Stimulated activated CD8-positive, alpha-beta memory T cell treated with anti-CD3 and anti-CD28 coated beads, Interleukin-12 subunit alpha, Interleukin-12 subunit beta, amount 100 ng/mL, for 24 hours (primary cell): ENCODE results near the gene FBXO46.
"Not testable (repeated sequence)": the region's sequence is repeated elsewhere in the genome, so short reads cannot be mapped to it uniquely, and the experiment has no call there.

ENCODE experiments used
- DNase-seq: peaks from one replicate; pipeline ENCODE4 v3.0.0-alpha.2; 2020; ENCODE audit errors: extremely low read depth

Gene FBXO46

DNA sequence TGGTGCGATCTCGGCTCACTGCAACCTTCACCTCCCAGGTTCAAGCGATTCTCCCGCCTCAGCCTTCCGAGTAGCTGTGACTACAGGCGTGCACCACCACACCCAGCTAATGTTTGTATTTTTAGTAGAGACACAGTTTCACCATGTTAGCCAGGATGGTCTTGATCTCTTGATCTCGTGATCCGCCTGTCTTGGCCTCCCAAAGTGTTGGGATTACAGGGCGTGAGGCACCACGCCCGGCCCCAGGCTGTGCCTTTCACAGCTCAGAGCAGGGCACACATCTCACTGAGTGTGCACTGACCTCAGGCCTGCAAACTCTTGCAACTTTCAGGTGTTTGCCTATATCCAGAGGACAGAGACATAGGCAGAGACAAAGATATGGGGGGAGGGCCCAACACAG is 45.7 kb downstream of the FBXO46 start:
- not testable (repeated sequence) for DNase-seq

DNA sequence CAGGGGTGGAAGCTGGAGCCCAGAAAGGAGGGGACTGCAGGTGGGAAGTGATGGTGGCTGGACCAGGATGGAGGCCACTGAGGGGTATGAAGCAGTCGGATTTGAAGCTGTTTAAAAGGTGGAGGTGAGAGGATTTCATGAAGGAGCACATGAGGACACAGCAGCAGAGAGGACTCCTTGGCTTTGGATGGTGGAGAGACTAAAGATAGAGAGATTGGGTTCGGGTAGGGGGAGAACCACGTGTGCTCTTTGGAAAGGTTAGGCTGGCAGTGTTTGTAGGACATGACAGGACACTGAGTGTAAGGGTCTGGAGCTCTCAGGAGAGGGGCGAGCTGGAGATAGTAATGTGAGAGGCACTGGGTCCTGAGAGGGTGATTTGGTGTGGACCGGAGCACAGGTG is 47.8 kb downstream of the FBXO46 start:
- DNase-seq, result no peak

DNA sequence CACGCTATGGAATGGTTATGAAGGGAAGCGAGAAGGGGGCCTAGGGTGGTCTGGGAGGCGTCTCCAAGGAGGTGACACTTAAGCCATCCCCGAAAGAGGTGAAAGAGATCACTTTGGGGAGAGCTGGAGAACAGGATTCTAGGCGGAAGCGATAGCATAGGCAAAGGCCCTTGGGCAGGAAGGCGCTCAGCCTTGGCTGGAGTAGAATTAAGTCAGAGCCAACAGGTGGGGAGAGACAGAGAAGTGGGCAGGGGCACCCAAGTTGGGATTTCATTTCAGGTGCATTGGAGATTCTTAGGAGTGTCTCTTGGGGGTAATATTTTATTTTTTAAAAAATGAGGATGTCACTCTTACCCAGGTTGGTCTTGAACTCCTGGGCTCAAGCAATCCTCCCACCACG is 48.6 kb downstream of the FBXO46 start:
- no peak for DNase-seq

DNA sequence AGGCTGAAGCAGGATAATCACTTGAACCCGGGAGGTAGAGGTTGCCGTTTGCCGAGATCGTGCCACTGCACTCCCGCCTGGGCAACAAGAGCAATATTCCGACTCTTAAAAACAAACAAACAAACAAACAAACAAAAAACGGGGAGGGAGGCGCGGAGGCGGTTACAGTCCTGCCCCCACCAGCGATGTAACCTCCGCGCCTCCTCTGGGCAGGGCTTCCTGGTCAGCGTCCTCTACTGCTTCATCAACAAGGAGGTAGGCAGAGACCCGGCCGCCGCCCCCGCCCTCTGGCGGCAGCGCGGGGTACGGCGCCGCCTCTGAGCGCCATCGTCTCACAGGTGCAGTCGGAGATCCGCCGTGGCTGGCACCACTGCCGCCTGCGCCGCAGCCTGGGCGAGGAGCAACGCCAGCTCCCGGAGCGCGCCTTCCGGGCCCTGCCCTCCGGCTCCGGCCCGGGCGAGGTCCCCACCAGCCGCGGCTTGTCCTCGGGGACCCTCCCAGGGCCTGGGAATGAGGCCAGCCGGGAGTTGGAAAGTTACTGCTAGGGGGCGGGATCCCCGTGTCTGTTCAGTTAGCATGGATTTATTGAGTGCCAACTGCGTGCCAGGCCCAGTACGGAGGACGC is 49.2 kb downstream of the FBXO46 start:
- DNase-seq, result no peak

DNA sequence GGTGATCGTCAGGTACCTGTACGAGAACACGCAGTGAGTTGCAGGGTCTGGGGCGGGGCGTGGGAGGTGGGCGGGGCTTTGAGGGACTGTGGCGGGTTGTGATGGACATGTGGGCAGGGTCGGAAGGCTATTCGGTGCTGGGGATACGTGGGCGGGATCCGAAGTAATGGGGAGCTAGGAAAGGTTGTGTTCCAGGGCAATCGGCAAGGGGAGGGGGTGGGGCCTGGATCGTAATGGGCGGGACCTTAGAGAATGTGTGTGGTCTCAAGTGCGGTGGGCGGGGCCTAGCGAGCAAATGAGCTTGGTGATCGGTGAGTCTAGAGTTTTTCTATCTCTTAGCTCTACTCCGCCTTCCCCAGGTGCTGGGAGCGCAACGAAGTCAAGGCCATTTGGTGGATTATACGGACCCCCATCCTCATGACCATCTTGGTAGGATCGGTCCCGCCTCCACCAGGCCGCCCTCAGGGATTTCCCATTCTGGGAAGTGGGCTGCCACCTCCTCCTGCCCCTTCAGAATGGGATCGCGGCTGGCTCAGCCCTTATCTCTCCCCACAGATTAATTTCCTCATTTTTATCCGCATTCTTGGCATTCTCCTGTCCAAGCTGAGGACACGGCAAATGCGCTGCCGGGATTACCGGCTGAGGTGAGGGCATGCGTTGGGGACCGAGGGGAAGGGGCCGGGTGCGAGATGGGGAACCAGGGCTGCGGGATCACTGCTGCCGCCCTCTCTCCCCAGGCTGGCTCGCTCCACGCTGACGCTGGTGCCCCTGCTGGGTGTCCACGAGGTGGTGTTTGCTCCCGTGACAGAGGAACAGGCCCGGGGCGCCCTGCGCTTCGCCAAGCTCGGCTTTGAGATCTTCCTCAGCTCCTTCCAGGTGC is 53.1 kb downstream of the FBXO46 start:
- DNase-seq, result no peak

DNA sequence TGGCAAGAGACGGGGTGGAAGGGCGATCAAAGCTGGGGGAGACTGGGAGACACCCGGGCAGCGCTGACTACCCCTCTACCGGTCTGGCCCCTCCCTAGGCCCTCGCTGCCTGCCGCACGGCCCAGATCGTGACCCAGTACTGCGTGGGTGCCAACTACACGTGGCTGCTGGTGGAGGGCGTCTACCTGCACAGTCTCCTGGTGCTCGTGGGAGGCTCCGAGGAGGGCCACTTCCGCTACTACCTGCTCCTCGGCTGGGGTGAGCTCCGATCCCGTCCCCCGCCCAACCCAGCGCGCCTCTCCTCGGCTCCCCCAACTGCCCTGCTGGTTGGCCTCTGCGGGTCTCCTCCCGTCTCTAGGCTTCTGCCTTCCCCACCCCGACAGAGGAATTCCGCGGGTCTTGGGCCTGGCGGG is 53.8 kb downstream of the FBXO46 start:
- no peak for DNase-seq

DNA sequence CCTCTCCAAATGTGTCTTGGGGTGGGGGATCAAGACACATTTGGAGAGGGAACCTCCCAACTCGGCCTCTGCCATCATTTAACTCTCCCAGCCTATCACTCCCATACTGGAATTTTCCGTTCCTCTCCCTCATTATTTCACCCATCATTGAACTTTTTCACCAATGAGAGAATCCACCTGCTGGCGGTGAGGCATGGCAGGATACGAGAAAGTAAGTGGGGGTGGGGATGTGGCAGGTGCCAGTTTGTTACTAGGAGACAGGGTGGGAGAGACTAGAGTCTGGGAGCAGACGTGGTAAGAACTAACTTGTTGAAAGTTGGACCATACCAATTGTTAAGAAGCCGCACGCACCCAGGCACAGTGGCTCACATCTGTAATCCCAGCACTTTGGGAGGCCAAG is 55.8 kb downstream of the FBXO46 start:
- DNase-seq, result no peak

DNA sequence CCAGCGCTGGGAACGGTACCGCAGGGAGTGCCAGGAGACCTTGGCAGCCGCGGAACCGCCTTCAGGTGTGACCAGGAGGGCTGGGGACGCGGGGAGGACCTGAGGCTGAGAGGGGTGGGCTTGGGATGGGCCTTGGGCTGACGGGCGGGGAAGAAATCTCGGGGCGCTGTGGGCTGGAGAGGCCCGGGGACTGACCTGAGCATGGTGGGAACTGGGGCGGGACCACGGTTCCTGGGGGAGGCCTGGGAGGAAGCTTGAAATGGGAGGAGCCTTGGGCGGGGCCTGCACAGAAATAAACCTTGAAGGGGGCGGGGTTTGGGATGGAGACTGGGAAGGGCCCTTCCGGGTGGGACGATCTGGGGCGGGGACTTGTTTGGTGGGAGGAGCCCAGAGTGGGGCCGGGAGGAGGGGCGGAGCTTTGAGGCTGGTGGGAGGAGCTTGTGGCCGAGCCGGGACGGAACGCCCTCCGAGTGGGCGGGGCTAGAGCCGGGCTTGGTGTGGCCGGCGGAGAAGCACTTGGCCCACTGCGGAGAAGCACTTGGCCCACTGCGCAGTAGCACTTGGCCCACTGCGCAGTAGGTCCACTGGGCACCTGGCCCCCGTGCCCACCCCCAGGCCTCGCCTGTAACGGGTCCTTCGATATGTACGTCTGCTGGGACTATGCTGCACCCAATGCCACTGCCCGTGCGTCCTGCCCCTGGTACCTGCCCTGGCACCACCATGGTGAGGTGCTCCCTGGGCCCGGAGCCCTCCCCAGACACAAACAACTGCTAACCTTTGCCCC is 59.8 kb downstream of the FBXO46 start:
- no peak for DNase-seq

DNA sequence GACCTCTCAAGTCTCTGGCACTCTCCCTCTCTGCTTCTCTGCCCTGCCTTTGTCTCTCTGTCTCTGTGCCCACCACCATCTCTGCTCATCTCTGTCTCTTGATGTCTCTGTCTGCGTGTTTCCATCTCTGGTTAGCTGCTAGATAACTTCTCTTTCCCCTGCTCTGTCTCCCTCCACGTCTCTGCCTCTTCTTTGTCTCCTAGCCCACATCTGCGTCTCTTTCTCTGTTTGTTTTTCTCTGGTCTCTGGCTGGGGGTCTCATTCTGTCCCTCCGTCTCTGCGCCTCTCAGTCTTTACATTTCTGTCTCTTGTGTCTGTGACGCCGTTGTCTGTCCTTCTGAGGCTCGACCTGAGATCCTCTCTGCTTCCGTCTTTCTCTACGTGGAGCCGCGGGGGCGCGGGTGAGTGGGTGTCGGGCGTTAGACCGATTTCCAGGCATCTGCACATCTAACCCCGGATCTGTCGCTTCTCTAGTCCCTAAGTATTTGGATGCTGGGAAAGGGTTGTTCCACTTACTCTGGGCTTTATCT is 62.3 kb downstream of the FBXO46 start:
- no peak for DNase-seq

DNA sequence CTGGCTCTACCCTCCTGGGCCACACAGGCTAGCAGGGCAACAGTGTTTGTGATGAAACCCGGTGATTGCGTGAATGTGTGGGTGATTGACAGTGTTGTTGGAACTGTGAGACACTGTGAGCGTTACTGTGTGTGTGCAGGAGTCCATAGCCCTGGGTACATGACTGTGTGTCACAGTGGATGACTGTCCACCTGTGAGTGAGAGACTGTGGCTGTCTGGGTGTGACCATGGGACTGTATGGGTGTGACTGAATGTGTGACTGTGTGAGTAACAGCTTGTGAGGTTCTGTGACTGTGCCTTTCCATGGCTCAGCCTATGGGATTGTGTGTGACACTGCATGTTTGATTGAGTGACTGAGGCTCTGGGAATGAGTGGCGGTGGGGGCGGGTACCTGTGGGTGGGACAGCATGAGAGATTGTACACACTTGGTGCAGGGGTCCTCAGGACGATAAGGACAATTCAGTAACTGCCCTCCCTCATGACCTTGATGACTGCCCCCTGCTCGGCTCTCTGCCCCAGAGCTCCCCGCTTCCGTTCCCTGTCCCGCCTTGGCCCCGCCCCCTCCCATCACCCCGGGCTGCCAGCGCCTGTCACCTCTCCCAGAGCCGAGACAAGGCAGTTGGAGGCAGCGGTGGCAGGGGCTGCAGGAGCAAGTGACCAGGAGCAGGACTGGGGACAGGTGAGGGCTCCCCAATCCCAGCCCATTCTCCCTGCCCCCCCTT is 62.9 kb downstream of the FBXO46 start, which contains the start of gene GIPR:
Gene GIPR (plus strand): TSS at position 602 of the 722 bp plus-strand sequence. CDS start 1,300 bp downstream, outside the sequence.
- peak; percentile 34 for DNase-seq

DNA sequence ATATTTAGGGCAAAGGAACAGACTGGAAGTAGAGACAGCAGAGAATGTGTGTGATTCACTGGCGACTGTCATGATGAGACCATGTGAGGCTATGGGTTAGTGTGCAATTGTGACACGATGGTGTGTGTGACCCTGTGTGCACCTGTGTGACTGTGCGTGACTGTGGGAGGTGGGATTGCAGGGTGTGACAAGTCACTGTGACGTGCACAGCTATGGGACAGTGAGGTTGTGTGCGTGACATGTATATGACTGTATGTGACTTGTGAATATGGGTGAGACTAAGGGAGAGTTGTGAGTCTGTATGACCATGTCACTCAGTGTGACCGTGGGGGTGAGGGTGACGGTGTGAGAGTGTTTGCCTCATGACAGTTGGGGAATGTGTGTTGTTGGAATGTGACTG is 66.1 kb downstream of the FBXO46 start:
- no peak for DNase-seq

DNA sequence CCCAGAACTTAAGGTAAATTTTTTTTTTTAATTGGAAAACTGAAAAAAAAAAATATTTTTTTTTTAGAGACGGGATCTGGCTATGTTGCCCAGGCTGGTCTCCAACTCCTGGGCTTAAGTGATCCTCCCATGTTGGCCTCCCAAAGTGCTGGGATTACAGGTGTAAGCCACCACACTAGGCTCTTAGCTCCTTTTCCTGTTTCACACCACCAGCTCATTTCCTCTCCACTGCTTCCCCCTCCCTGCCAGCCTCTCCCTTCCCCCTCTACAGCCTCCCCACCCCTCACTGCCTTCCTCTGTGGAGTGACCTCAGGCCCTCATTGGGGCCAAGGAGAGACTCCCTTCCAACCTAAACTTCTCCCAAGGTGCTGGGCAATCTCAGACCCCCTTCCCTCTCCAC is 66.9 kb downstream of the FBXO46 start:
- no peak for DNase-seq

DNA sequence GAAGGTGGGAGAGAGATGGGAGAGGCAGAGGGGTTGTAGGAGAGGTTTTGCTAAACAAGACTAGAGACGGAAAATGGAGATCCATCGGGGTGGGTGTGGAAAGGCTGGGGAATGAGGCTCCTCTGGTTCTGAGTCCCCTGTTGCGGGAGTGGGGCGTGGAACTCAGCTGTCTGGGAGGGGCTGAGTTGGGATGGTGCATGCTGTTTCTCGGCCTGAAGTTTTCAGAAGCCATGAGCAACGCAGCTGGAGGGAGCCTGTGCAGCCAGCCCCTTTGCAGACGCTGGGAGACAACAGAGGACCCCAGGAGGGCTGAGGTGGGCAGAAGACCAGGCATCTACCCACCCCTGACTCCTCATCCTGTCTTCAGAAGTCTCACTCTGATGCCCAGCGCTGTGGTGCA is 70.1 kb downstream of the FBXO46 start:
- DNase-seq, result no peak
